GM12891 (cell line): ENCODE results near the gene TCP11X1.
"Not testable (repeated sequence)": the region's sequence is repeated elsewhere in the genome, so short reads cannot be mapped to it uniquely, and the experiment has no call there.

Experiments
- PAX5 ChIP-seq: IDR thresholded peaks from 2 replicates; pipeline ENCODE4 v1.6.1; 2011; ENCODE audit warnings: low read length, moderate library complexity, mild to moderate bottlenecking; ENCODE audit not compliant: insufficient read depth, severe bottlenecking
- POLR2A ChIP-seq: IDR thresholded peaks from 2 replicates; pipeline ENCODE4 v1.6.1; 2011; ENCODE audit warnings: low read depth, low read length, control low read depth
- POLR2AphosphoS5 ChIP-seq: IDR thresholded peaks from 2 replicates; pipeline ENCODE4 v1.6.1; 2011; ENCODE audit warnings: low read depth, low read length, control low read depth
- POU2F2 ChIP-seq: IDR thresholded peaks from 2 replicates; pipeline ENCODE4 v1.6.1; 2011; ENCODE audit warnings: low read depth, mild to moderate bottlenecking, control low read depth, low read length, moderate library complexity
- SPI1 ChIP-seq: IDR thresholded peaks from 2 replicates; pipeline ENCODE4 v1.6.1; 2011; ENCODE audit warnings: low read depth, low read length, control low read depth
- TAF1 ChIP-seq: IDR thresholded peaks from 2 replicates; pipeline ENCODE4 v1.6.1; 2011; ENCODE audit warnings: low read depth, low read length, control low read depth

- not testable (repeated sequence) for TF ChIP-seq TAF1, POLR2A, POLR2AphosphoS5, SPI1, POU2F2, PAX5
Observed at GRCh38 chrX:102246893-102247292, 31.8 kb downstream of the TCP11X1 start, which contains the start of gene NXF2.
